Central memory CD8-positive, alpha-beta T cell (primary cell): ENCODE data around the gene NDUFB4.
A peak's percentile ranks its signal among the peaks of the same experiment; 100 is the strongest.
"Not testable (repeated sequence)": the region's sequence is repeated elsewhere in the genome, so short reads cannot be mapped to it uniquely, and the experiment has no call there.

Experiments
- ATAC-seq: fragments of 150-1000 bp; cut with Tn5 transposase; replicated peaks from 2 replicates; pipeline ENCODE4 v1.10.0; 2022; ENCODE audit warnings: mild to moderate bottlenecking, moderate FRiP score, moderate number of reproducible peaks; ENCODE audit not compliant: poor library complexity, severe bottlenecking; ENCODE audit errors: extremely low read depth
- DNase-seq, 2 donors: peaks; one replicate each; pipeline ENCODE4 v3.0.0; 2021; ENCODE audit warnings: low spot score in 2 of 2
- H3K27ac Mint-ChIP-seq: one replicate; pipeline ENCODE4 v1.8.0; 2022; ENCODE audit warnings: low read depth, mild to moderate bottlenecking, moderate library complexity, mixed read lengths
- H3K27me3 Mint-ChIP-seq: one replicate; pipeline ENCODE4 v1.8.0; 2022; ENCODE audit warnings: mixed read lengths
- H3K36me3 Mint-ChIP-seq: one replicate; pipeline ENCODE4 v1.8.0; 2022; ENCODE audit warnings: mild to moderate bottlenecking, moderate library complexity, mixed read lengths; ENCODE audit not compliant: insufficient read depth
- H3K4me1 Mint-ChIP-seq: one replicate; pipeline ENCODE4 v1.8.0; 2022; ENCODE audit warnings: mixed read lengths
- H3K4me3 Mint-ChIP-seq: one replicate; pipeline ENCODE4 v1.8.0; 2022; ENCODE audit warnings: mild to moderate bottlenecking, moderate library complexity, mixed read lengths
- H3K9me3 Mint-ChIP-seq: one replicate; pipeline ENCODE4 v1.8.0; 2022; ENCODE audit warnings: mixed read lengths

NDUFB4 gene

DNA sequence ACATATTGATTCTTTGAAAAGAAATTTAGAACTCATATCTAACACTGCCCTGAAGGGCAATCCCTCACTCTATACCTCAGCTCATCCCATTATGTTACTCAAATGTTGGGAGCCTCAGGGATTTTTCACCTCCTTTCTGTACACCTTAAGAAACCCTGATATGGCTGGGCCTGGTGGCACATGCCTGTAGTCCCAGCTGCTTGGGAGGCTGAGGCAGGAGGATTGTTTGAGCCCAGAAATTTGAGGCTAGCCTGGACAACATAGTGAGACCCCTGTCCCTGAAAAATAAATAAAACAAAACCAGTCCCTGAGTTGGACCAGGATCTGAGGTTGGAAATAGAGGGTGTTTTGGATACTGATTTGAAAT, 27.6 kb downstream of the NDUFB4 start:
- H3K4me1 Mint-ChIP-seq = no peaks in the 10 kb centered on the region
- peaks cover 25% of the 10 kb centered on the region for H3K27me3 Mint-ChIP-seq

DNA sequence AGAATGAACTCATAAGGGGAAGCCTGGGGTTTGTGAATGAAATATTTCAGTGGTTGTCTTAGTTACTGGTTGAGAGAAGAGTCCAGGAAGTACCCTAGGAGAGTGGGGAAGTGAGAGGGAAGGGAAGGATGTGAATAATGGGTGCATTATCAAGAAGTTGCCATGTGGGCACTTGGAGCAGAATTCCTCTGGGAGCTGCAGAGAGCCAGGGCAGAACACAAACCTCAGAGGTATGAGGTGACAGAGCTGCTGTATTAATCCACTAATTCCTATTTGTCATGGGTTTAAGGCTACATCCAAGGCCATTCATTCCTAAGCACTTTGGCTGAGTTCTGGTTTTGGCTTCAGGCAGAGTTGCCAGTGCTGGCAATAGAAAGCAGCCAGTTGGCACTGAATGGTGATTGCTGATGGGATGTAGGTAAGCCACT, 29.0 kb downstream of the NDUFB4 start:
- no peaks in the 10 kb centered on the region for H3K36me3 Mint-ChIP-seq
- H3K27ac Mint-ChIP-seq = no peak overlapping the region
- no peak for DNase-seq
- peaks cover 16% of the 10 kb centered on the region for H3K27me3 Mint-ChIP-seq
- H3K9me3 Mint-ChIP-seq = peaks cover 15% of the 10 kb centered on the region
- ATAC-seq = no peak
- no peak overlapping the region for H3K4me3 Mint-ChIP-seq
- H3K4me1 Mint-ChIP-seq = no peaks in the 10 kb centered on the region

More for the DNA sequence above, 27.6 kb downstream of the NDUFB4 start:
- no peak for ATAC-seq
- H3K27ac Mint-ChIP-seq = no peak overlapping the region
- no peak for DNase-seq
- H3K9me3 Mint-ChIP-seq = peaks cover 15% of the 10 kb centered on the region
- H3K36me3 Mint-ChIP-seq = no peaks in the 10 kb centered on the region
- H3K4me3 Mint-ChIP-seq = no peak overlapping the region

DNA sequence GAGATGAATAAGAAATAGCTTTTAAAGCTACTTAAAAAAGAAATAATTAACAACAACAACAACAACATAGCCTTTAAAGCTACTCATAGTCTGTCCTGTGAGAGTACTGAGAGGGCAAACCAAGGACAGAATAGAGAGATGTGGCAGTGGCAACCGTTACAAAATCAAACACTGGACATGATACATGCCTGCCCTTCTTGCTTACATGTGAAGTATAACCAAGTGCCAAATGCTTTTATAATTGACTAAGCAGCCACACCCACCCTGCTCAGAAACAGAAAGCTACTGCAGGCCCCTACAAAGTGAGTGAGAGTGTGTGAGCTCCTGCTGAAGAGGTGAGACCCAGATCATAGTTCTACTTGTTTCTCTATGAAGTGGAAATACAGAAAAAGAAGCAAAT, 38.4 kb downstream of the NDUFB4 start:
- DNase-seq (no peak), ATAC-seq (no peak)
- no peaks in the 10 kb centered on the region for H3K9me3 Mint-ChIP-seq
- no peaks in the 10 kb centered on the region for H3K4me1 Mint-ChIP-seq
- no peaks in the 10 kb centered on the region for H3K27me3 Mint-ChIP-seq
- peaks cover 2% of the 10 kb centered on the region for H3K36me3 Mint-ChIP-seq
- no peak overlapping the region for H3K4me3 Mint-ChIP-seq
- no peak overlapping the region for H3K27ac Mint-ChIP-seq

DNA sequence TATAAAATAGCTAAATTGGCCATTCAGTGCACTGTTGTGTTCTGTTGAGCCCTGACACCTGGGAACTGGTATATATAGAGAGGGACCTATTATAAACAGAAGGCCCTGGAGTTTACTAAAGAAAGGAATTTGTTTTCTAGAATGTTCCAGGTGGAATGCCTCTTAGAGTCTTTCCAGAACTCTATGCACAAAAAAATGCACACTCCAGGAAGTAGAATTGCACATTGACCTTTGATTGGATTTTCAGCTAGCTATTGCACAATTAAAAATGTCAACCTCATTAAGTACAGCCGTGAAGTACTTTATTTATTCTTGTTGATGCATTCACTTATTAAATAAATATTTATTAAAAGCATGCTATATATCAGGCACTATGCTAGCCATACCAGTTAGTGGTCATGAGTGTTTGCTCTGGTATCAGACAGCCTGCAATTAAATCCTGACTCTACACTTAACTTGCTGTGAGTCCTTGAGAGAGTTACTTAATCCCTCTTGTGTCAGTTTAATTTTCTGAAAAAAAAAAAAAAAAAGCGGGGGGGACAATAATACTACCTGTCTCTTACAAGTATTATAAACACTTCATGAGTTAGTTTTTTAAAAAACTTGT, 40.8 kb downstream of the NDUFB4 start:
- H3K27ac Mint-ChIP-seq = no peak overlapping the region
- no peak for DNase-seq
- peaks cover 6% of the 10 kb centered on the region for H3K4me1 Mint-ChIP-seq
- no peak overlapping the region for H3K4me3 Mint-ChIP-seq
- H3K27me3 Mint-ChIP-seq = peaks cover 2% of the 10 kb centered on the region
- peaks cover 2% of the 10 kb centered on the region for H3K36me3 Mint-ChIP-seq
- H3K9me3 Mint-ChIP-seq = no peaks in the 10 kb centered on the region
- no peak for ATAC-seq

DNA sequence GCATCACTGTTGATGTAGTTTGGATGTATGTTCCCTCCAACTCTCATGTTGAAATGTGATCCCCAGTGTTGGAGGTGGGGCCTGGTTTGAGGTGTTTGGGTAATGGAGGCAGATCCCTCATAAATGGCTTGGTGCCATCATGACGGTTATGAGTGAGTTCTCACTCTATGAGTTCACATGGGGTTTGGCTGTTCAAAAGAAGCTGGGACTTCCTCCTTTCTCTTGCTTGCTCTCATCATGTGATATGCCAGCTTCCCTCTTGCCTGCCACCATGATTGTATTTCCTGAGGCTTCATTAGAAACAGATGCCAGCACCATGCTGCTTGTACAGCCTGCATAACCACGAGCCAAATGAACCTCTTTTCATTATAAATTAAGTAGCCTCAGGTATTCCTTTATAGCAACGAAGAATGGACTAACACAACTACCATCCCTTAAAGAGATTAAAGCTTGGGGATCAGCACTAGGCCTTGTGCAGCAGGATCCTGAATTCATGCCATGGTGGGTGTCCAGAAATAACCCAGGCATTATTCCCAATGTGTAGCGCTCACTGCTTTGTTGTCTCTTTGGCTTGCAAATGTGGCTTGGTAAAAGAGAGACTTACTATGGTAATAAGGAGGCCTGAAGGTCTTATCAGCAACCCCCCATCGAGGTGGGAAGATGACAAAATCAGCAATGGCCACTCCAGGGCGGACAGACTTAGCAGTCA, 41.9 kb downstream of the NDUFB4 start:
- peaks cover 2% of the 10 kb centered on the region for H3K36me3 Mint-ChIP-seq
- H3K27ac Mint-ChIP-seq = no peak overlapping the region
- ATAC-seq = no peak
- no peaks in the 10 kb centered on the region for H3K9me3 Mint-ChIP-seq
- no peak overlapping the region for H3K4me3 Mint-ChIP-seq
- no peak for DNase-seq
- peaks cover 10% of the 10 kb centered on the region for H3K27me3 Mint-ChIP-seq
- H3K4me1 Mint-ChIP-seq = peaks cover 6% of the 10 kb centered on the region

DNA sequence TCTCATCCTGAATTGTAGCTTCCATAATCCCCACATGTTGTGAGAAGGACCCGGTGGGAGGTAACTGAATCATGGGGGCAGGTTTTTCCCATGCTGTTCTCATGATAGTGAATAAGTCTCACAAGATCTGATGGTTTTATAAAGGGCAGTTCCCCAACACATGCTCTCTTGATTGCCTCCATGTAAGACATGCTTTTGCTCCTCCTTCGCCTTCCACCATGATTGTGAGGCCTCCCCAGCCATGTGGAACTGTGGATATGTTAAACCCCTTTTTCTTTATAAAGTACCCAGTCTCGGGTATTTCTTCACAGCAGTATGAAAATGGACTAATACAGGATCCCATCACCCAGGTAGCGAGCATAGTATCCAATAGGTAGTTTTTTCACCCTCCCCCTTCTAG, 42.7 kb downstream of the NDUFB4 start:
- not testable (repeated sequence) for H3K4me3 Mint-ChIP-seq, H3K27me3 Mint-ChIP-seq, DNase-seq, ATAC-seq, H3K4me1 Mint-ChIP-seq, H3K9me3 Mint-ChIP-seq, H3K36me3 Mint-ChIP-seq, H3K27ac Mint-ChIP-seq

DNA sequence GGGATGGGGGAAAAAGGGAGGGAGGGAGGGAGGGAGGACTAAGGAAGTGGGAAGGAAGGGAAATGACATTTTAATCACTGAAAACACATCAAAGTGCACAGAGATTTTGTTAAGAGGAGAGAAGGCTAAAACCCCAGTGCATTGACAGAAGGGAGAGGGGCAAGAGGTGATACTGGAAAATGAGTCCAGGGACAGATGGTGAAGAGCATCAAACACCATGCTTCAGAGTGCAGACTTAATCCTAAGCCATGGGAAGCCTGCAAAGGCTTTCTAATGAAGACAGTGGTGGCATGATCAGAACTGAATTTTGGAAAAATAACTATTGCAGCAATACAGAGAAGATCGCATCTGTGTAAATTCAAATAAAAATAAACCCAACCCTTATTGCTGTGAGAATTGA, 44.1 kb downstream of the NDUFB4 start:
- H3K27ac Mint-ChIP-seq = no peak overlapping the region
- ATAC-seq (no peak), DNase-seq (no peak)
- peaks cover 2% of the 10 kb centered on the region for H3K36me3 Mint-ChIP-seq
- peaks cover 6% of the 10 kb centered on the region for H3K4me1 Mint-ChIP-seq
- H3K9me3 Mint-ChIP-seq = no peaks in the 10 kb centered on the region
- no peak overlapping the region for H3K4me3 Mint-ChIP-seq
- peaks cover 10% of the 10 kb centered on the region for H3K27me3 Mint-ChIP-seq

DNA sequence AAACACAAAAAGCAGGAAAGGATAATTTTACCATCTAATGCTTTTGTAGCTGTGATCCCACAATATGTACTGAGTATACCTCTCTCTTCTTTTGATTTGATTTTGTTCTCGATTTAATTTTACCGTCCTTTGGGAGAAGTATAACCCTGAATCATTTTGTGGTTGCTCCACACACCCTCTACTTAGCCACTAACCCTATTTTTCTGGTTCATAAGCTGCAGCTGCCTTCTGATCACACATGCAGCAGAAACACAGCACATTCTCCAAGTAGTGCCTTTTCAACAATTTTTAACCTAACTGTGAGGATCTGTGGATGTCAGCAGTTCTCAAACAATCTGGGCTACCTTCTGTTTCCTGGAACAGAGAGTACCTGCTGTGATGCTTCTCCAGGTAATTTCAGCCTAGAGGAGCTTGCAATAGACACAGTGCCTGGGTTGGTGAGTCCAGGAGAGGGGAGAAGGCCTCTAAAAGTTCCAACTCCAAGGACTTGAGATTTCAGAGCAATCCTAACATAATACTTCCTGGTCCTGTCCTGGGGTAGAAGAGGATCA, 45.6 kb downstream of the NDUFB4 start:
- no peak for DNase-seq
- no peak for ATAC-seq
- no peak overlapping the region for H3K27ac Mint-ChIP-seq
- no peak overlapping the region for H3K4me3 Mint-ChIP-seq
- no peaks in the 10 kb centered on the region for H3K9me3 Mint-ChIP-seq
- no peaks in the 10 kb centered on the region for H3K36me3 Mint-ChIP-seq
- H3K4me1 Mint-ChIP-seq = peaks cover 6% of the 10 kb centered on the region
- H3K27me3 Mint-ChIP-seq = peaks cover 10% of the 10 kb centered on the region

DNA sequence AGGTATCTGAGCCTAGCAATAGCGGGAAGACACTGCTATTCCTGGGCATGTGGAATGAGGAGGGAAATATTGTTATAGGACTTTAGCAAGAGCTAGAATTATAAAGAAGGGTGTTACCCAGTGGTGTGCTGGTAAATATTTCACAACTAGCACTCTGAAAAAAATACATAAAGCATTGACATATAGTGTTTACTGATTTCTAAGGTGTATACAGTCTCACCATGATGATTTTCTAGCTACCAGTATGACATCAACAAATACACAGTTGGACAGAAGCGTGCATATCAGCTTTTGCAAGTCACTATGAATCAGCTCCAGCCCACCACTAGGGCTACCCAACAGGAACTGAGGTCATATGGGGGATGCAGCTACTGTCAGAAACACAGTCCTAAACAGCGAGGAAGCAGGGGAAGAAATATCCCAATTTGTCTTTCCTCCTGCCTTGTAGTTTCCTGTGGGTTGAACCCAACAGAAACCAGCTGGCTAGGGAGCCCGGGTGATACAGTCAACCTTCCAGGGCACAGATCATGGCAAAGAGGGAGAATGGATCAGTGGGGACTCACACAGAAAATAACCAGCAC, 46.3 kb downstream of the NDUFB4 start:
- Mint-ChIP-seq H3K9me3 (no peaks in the 10 kb centered on the region), H3K4me3 (no peak overlapping the region), H3K27ac (no peak overlapping the region), H3K27me3 (peaks cover 10% of the 10 kb centered on the region), H3K4me1 (peaks cover 6% of the 10 kb centered on the region), H3K36me3 (no peaks in the 10 kb centered on the region)
- DNase-seq (no peak), ATAC-seq (peak; percentile 36)

DNA sequence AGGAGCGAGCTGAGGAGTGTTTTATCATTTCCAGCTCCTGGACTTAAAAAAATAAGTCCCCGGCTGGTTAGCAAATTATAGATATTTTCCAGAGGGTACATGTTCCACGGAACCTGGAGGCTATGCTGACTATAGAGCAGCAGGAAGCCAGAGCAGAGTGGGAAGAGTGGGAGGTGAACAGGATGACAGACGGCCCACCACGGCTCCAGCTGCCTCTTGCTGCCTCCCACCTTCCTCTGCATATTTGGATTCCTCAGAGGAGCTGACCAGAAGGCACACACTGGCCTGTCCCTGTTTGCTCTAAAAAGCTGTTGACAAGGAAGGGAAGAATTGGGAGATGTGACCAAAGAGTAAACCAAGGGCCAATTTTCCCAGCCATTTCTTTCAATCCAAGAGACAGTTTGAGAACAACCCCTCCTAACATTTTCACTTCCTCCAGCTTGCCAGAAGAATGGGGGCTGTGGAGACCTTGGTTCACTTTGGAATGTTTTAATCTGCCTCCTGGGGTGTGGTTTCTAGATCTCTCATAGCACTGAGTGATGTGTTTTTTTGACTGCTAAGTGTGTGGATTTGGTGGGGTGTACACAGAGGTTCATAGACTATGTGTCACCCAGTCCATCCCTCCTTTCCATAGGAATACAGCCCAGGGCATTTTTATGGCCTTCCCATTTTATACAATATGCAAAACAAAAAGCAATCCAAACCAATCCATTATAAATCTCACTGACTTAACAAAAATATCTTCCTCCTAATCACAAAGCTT, 49.1 kb downstream of the NDUFB4 start:
- Mint-ChIP-seq H3K4me1 (no peaks in the 10 kb centered on the region), H3K27ac (no peak overlapping the region), H3K36me3 (no peaks in the 10 kb centered on the region), H3K9me3 (no peaks in the 10 kb centered on the region), H3K27me3 (peaks cover 10% of the 10 kb centered on the region), H3K4me3 (no peak overlapping the region)
- ATAC-seq = no peak
- DNase-seq = no peak

DNA sequence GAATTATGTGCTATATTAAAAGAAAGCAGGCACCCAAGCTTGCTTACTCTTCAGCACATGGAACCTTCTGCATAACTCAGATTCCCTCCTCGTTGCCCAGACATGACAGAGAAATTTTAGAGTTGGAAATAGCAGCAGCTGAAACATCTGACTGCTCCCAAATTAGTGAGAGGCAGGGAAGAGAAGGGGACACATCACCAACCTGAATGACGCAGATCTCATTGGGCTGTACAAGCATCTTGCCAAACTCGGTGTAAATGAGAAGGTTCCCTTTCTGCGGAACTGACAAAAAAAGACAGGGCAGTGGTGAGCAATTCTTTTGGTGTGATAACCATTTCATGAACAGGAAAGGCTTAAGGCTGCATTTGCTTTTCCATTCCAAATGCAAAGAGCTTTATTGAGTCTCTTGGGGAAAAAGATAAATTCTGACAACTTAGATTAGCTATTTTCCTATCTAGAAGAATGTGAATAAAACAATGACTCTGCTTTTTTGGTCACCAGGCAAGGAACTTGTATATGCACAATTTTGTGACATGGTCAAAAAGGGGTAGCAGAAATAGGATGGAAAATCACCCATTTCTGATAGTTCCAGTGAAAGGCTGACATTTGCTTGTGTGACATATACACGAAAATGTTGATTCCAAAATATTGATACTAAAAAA, 50.8 kb downstream of the NDUFB4 start:
- Mint-ChIP-seq H3K27ac (no peak overlapping the region), H3K4me1 (no peaks in the 10 kb centered on the region), H3K36me3 (no peaks in the 10 kb centered on the region), H3K9me3 (no peaks in the 10 kb centered on the region), H3K27me3 (peaks cover 8% of the 10 kb centered on the region), H3K4me3 (no peak overlapping the region)
- no peak for ATAC-seq
- DNase-seq = no peak

DNA sequence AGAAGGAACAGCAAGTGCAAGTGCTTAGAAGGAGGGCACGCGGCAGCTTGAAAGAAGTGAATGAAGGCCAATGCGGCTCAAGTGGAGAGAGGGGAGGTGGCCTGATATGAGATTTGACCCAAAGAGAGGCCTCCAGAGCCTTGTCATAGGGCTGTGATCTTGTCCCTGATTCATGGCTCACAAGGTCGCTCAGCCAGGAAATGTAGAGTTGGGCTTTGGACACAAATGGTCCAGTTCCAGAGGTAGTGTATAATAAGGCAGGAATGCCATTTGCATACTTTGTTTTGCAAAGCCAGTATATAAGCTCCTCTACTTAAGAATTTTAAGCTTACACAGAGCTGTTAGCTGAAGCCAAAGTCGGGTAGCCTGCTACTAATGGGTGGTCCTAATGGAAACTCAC, 52.2 kb downstream of the NDUFB4 start:
- DNase-seq = no peak
- Mint-ChIP-seq H3K4me3 (no peak overlapping the region), H3K27ac (no peak overlapping the region), H3K27me3 (no peaks in the 10 kb centered on the region), H3K9me3 (no peaks in the 10 kb centered on the region), H3K4me1 (no peaks in the 10 kb centered on the region), H3K36me3 (no peaks in the 10 kb centered on the region)
- no peak for ATAC-seq
